ENCODE measurements around the gene ZFR.

GRCh38 chr5:32331217-32331934 is 113.2 kb downstream of the ZFR start:
- TF ChIP-seq CTCF (IDR thresholded peaks at IDR 0.05; ENCODE audit: insufficient read depth, low read length, poor library complexity, severe bottlenecking), result no peak
- TF ChIP-seq EZH2phosphoT487 (conservative IDR thresholded peaks at IDR 0.05; ENCODE audit: low read length), result no peak
